ENCODE results near the gene NCAN.

DNA sequence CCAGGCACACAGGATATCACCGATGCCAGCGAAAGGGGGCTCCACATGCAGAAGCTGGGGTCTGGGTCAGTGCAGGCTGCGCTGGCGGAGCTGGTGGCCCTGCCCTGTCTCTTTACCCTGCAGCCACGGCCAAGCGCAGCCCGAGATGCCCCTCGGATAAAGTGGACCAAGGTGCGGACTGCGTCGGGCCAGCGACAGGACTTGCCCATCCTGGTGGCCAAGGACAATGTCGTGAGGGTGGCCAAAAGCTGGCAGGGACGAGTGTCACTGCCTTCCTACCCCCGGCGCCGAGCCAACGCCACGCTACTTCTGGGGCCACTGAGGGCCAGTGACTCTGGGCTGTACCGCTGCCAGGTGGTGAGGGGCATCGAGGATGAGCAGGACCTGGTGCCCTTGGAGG, 7.2 kb downstream of the NCAN start:
- TF ChIP-seq, protein P1, sequence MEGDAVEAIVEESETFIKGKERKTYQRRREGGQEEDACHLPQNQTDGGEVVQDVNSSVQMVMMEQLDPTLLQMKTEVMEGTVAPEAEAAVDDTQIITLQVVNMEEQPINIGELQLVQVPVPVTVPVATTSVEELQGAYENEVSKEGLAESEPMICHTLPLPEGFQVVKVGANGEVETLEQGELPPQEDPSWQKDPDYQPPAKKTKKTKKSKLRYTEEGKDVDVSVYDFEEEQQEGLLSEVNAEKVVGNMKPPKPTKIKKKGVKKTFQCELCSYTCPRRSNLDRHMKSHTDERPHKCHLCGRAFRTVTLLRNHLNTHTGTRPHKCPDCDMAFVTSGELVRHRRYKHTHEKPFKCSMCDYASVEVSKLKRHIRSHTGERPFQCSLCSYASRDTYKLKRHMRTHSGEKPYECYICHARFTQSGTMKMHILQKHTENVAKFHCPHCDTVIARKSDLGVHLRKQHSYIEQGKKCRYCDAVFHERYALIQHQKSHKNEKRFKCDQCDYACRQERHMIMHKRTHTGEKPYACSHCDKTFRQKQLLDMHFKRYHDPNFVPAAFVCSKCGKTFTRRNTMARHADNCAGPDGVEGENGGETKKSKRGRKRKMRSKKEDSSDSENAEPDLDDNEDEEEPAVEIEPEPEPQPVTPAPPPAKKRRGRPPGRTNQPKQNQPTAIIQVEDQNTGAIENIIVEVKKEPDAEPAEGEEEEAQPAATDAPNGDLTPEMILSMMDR (IDR thresholded peaks at IDR 0.05): no peak
- no peak for TF ChIP-seq POLR2A (IDR thresholded peaks at IDR 0.05)

Data from right lobe of liver (tissue), 4 donors.